B cell (primary cell): ENCODE measurements around the gene MAP7D1. TPM values are rescaled to one million over a fixed set of nuclear protein-coding genes. Genes with fewer than 3 reads are reported as not detected.

Experiments used
- ATAC-seq: fragments of 200-7000 bp; cut with Tn5 transposase; one replicate; pipeline ENCODE4 v1.10.0; 2021; ENCODE audit warnings: low read depth, mild to moderate bottlenecking, moderate number of reproducible peaks, moderate library complexity
- CTCF ChIA-PET: fragments of 350-600 bp; sonication (Branson Sonifier 250); formaldehyde crosslinking; loops from one replicate; lab custom pipeline; 2021; ENCODE audit warnings: antibody characterized with exemption, inconsistent platforms; lab: Charles Lee
- POLR2A ChIA-PET: fragments of 350-600 bp; sonication (Branson Sonifier 250); formaldehyde crosslinking; loops from one replicate; lab custom pipeline; 2021; ENCODE audit warnings: antibody characterized with exemption; lab: Charles Lee
- DNase-seq: peaks from one replicate; pipeline ENCODE4 v3.0.0; 2013
- H2AFZ ChIP-seq: 2 replicates; pipeline ENCODE4 v1.6.1; 2012; ENCODE audit warnings: mild to moderate bottlenecking, low read depth, low read length; ENCODE audit not compliant: insufficient read depth, poor library complexity, severe bottlenecking
- H3K27ac ChIP-seq, 2 donors: 1 replicate in 1 of 2; 2 replicates in 1 of 2; pipeline ENCODE4 v1.5.1; 2012 to 2013; ENCODE audit warnings: low read length in 2 of 2, mild to moderate bottlenecking in 2 of 2, moderate library complexity in 1 of 2
- H3K27me3 ChIP-seq, 4 experiments: fragments of 200-600 bp in 1 of 4; sonication (generic) in 1 of 4; replicated peaks in 1 of 4; 1 replicate in 2 of 4; 2 replicates in 2 of 4; pipeline versions ENCODE4 v1.6.1 to v1.7.0; 2013 to 2016; ENCODE audit warnings: low read length in 3 of 4, mild to moderate bottlenecking in 2 of 4, mixed read lengths in 1 of 4, moderate library complexity in 1 of 4; ENCODE audit not compliant: insufficient read depth in 4 of 4, control insufficient read depth in 3 of 4; ENCODE audit errors: control extremely low read depth in 1 of 4
- H3K36me3 ChIP-seq, 2 experiments: replicated peaks in 1 of 2; 1 replicate in 1 of 2; 2 replicates in 1 of 2; pipeline versions ENCODE4 v1.6.1 to v1.7.1; 2013; ENCODE audit warnings: low read length in 1 of 2; ENCODE audit not compliant: insufficient read depth in 2 of 2, control insufficient read depth in 1 of 2; ENCODE audit errors: control extremely low read depth in 1 of 2, extremely low read depth in 1 of 2
- H3K4me1 ChIP-seq, 2 donors: fragments of 200-600 bp in 1 of 2; sonication (generic) in 1 of 2; 1 replicate in 1 of 2; 2 replicates in 1 of 2; pipeline versions ENCODE4 v1.5.1 to v1.6.1; 2013 to 2017; ENCODE audit warnings: low read length in 2 of 2; ENCODE audit not compliant: control insufficient read depth in 2 of 2, insufficient read depth in 2 of 2
- H3K4me2 ChIP-seq: replicated peaks from 2 replicates; pipeline ENCODE3; 2012; ENCODE audit warnings: mild to moderate bottlenecking, low read depth, low read length; ENCODE audit not compliant: poor library complexity, severe bottlenecking
- H3K4me3 ChIP-seq, 5 experiments: fragments of 200-600 bp in 1 of 5; sonication (generic) in 1 of 5; 1 replicate in 3 of 5; 2 replicates in 2 of 5; pipeline versions ENCODE4 v1.5.1 to v1.7.0; 2011 to 2016; ENCODE audit warnings: low read length in 4 of 5, mild to moderate bottlenecking in 4 of 5, low read depth in 2 of 5, control low read depth in 1 of 5, moderate library complexity in 1 of 5; ENCODE audit not compliant: insufficient read depth in 1 of 5; ENCODE audit errors: control extremely low read depth in 1 of 5, extremely low read depth in 1 of 5
- H3K79me2 ChIP-seq: fragments of 200-600 bp; sonication (generic); one replicate; pipeline ENCODE4 v1.6.0; 2016; ENCODE audit warnings: low read length; ENCODE audit not compliant: control insufficient read depth, insufficient read depth
- H3K9ac ChIP-seq: fragments of 200-600 bp; sonication (generic); 2 replicates; pipeline ENCODE4 v1.6.1; 2017; ENCODE audit warnings: mild to moderate bottlenecking, low read length, moderate library complexity
- H3K9me3 ChIP-seq, 3 donors: one replicate each; pipeline versions ENCODE4 v1.6.1 to v1.7.1; 2013; ENCODE audit warnings: low read length in 2 of 3; ENCODE audit not compliant: control insufficient read depth in 2 of 3, insufficient read depth in 1 of 3; ENCODE audit errors: control extremely low read depth in 1 of 3
- H4K20me1 ChIP-seq: 2 replicates; pipeline ENCODE4 v1.6.0; 2012; ENCODE audit warnings: mild to moderate bottlenecking, low read length; ENCODE audit not compliant: insufficient read depth, control insufficient read depth, poor library complexity, severe bottlenecking
- H3K27ac Mint-ChIP-seq: one replicate; pipeline ENCODE4 v1.8.0; 2021; ENCODE audit warnings: mixed read lengths
- H3K27me3 Mint-ChIP-seq: one replicate; pipeline ENCODE4 v1.8.0; 2021; ENCODE audit warnings: mixed read lengths
- H3K4me1 Mint-ChIP-seq: one replicate; pipeline ENCODE4 v1.8.0; 2021; ENCODE audit warnings: mixed read lengths
- H3K4me3 Mint-ChIP-seq: one replicate; pipeline ENCODE4 v1.8.0; 2021; ENCODE audit warnings: mixed read lengths
- H3K9me3 Mint-ChIP-seq: one replicate; pipeline ENCODE4 v1.8.0; 2022; ENCODE audit warnings: mixed read lengths; ENCODE audit not compliant: insufficient read depth
- CTCF ChIP-seq: fragments of 200-600 bp; IDR thresholded peaks from one replicate; pipeline ENCODE4 v1.8.0; 2022; ENCODE audit warnings: antibody characterized with exemption, mild to moderate bottlenecking
- EZH2 ChIP-seq: IDR thresholded peaks from 2 replicates; pipeline ENCODE4 v1.6.1; 2012; ENCODE audit warnings: borderline replicate concordance, low read depth, mild to moderate bottlenecking, moderate library complexity, low read length; ENCODE audit not compliant: insufficient read depth, poor library complexity, severe bottlenecking
- WGBS: methylation state at CpG from one replicate; pipeline ENCODE4 v1.1.5; 2013; ENCODE audit warnings: missing lambda C conversion rate; ENCODE audit not compliant: insufficient coverage; 5-methylcytosine and 5-hydroxymethylcytosine counted together
- intact Hi-C: fragments of 100-400 bp; cut with micrococcal nuclease; formaldehyde crosslinking; loops from one replicate; pipeline ENCODE4 v1.10.0; 2022
- polyA plus RNA-seq: library from polyadenylated mRNA; depleted of rRNA; stranded (reverse); fragments of >200 nt; gene quantifications from 2 replicates; pipeline ENCODE4 v1.2.3, GENCODE V29; 2012
- total RNA-seq, 2 donors: library from RNA; stranded (reverse); fragments of 120-200 nt in 1 of 2; gene quantifications; 1 replicate in 1 of 2; 2 replicates in 1 of 2; pipeline versions ENCODE4 v1.2.3 to v1.2.4, GENCODE V29; 2013 to 2022

Gene MAP7D1
- total and polyA plus RNA-seq, 2 donors (not counting 1 experiment from before 2014, with no cell fraction given): 44.2 to 65.2 TPM

- DNase-seq: no peak
- no peak overlapping the region for H3K4me2 ChIP-seq
- H3K79me2 ChIP-seq: peaks cover 4% of the 10 kb centered on the region
- H3K27me3 ChIP-seq: no peaks in the 10 kb centered on the region
- Mint-ChIP-seq H3K9me3 (no peaks in the 10 kb centered on the region), H3K27ac (no peak overlapping the region), H3K4me1 (no peaks in the 10 kb centered on the region), H3K4me3 (no peak overlapping the region), H3K27me3 (no peaks in the 10 kb centered on the region)
- WGBS: 94% methylated on average over 3 of the region's 6 CpGs
- H3K4me1 ChIP-seq: no peaks in the 10 kb centered on the region
- H4K20me1 ChIP-seq: no peaks in the 10 kb centered on the region
- POLR2A ChIA-PET: interaction anchor here (0.6 kb wide), 1 partner anchor 28 kb away, joined by 3 read pairs; no protein-coding TSS in a partner anchor
- no peaks in the 10 kb centered on the region for H3K9me3 ChIP-seq
- H3K36me3 ChIP-seq: peaks cover 0 to 41% of the 10 kb centered on the region in 2 experiments
- H2AFZ ChIP-seq: no peak overlapping the region
- intact Hi-C loops: no loop called here
- CTCF ChIA-PET: interaction anchor here (0.9 to 4.3 kb wide), 13 partner anchors 10 to 277 kb away, joined by 3 to 58 read pairs (median 6); no protein-coding TSS in a partner anchor
- H3K27ac ChIP-seq: no peak overlapping the region
- no peak overlapping the region for H3K4me3 ChIP-seq
- TF ChIP-seq EZH2 (no peak), CTCF (no peak)
- no peak for ATAC-seq
- H3K9ac ChIP-seq: no peak overlapping the region
Observed at GRCh38 chr1:36135330-36135667, 20.7 kb upstream of the MAP7D1 start.

- Histone ChIP-seq H3K27me3 (no peaks in the 10 kb centered on the region), H4K20me1 (no peaks in the 10 kb centered on the region), H3K27ac (no peak overlapping the region), H3K9me3 (no peaks in the 10 kb centered on the region), H3K4me2 (no peak overlapping the region), H3K4me3 (no peak overlapping the region), H3K36me3 (peaks cover 0 to 42% of the 10 kb centered on the region in 2 experiments), H3K79me2 (peaks cover 9% of the 10 kb centered on the region), H3K9ac (no peak overlapping the region), H2AFZ (no peak overlapping the region), H3K4me1 (no peaks in the 10 kb centered on the region)
- Mint-ChIP-seq H3K9me3 (no peaks in the 10 kb centered on the region), H3K27me3 (no peaks in the 10 kb centered on the region), H3K4me1 (no peaks in the 10 kb centered on the region), H3K27ac (peak overlapping the region; percentile 63), H3K4me3 (no peak overlapping the region)
- ChIA-PET POLR2A (no interaction called here), CTCF (interaction anchor here (0.9 to 4.3 kb wide), 11 partner anchors 9 to 261 kb away, joined by 3 to 58 read pairs (median 8); no protein-coding TSS in a partner anchor)
- no peak for DNase-seq
- no peak for TF ChIP-seq EZH2
- TF ChIP-seq CTCF: no peak
- no peak for ATAC-seq
- intact Hi-C loops: no loop called here
Observed at GRCh38 chr1:36135796-36136195, 20.2 kb upstream of the MAP7D1 start.
